D721Med (cell line): Measurements from ENCODE around the gene MYO5C.

Source experiments
- DNase-seq: peaks from one replicate; pipeline ENCODE4 v3.0.0; 2011; ENCODE audit warnings: low spot score; ENCODE audit not compliant: insufficient read length
- FAIRE-seq: peaks from 2 replicates; lab custom pipeline; 2011; peaks lifted over from hg19 to GRCh38; lab: Jason Lieb, UNC
- TF ChIP-seq, protein P1 (sequence below): IDR thresholded peaks from 2 replicates; pipeline ENCODE4 v1.5.1; 2012; ENCODE audit warnings: mild to moderate bottlenecking, control low read depth; ENCODE audit not compliant: insufficient read depth; ENCODE audit errors: missing control alignments

MYO5C gene

DNA sequence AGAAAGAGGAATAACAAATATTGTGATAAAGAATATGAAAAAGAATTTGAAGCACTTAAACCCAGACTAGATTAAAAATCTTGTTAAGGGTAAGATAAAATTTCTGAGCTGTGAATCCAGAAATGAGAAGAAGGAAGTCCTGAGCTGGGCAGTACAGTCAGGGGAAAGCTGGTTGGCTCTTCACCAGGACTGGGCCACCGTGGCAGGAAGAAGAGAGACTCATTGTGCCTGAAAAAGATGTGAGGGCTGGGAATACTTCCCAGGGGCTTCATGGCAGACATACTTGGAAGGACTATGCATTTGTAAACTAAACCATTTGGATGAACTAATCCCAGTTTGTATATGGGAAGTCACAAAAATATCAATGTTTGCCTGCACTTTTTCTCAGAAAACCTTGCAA is 28.5 kb upstream of the MYO5C start:
- FAIRE-seq (no peak), DNase-seq (no peak)
- TF ChIP-seq, protein P1, sequence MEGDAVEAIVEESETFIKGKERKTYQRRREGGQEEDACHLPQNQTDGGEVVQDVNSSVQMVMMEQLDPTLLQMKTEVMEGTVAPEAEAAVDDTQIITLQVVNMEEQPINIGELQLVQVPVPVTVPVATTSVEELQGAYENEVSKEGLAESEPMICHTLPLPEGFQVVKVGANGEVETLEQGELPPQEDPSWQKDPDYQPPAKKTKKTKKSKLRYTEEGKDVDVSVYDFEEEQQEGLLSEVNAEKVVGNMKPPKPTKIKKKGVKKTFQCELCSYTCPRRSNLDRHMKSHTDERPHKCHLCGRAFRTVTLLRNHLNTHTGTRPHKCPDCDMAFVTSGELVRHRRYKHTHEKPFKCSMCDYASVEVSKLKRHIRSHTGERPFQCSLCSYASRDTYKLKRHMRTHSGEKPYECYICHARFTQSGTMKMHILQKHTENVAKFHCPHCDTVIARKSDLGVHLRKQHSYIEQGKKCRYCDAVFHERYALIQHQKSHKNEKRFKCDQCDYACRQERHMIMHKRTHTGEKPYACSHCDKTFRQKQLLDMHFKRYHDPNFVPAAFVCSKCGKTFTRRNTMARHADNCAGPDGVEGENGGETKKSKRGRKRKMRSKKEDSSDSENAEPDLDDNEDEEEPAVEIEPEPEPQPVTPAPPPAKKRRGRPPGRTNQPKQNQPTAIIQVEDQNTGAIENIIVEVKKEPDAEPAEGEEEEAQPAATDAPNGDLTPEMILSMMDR = no peak

DNA sequence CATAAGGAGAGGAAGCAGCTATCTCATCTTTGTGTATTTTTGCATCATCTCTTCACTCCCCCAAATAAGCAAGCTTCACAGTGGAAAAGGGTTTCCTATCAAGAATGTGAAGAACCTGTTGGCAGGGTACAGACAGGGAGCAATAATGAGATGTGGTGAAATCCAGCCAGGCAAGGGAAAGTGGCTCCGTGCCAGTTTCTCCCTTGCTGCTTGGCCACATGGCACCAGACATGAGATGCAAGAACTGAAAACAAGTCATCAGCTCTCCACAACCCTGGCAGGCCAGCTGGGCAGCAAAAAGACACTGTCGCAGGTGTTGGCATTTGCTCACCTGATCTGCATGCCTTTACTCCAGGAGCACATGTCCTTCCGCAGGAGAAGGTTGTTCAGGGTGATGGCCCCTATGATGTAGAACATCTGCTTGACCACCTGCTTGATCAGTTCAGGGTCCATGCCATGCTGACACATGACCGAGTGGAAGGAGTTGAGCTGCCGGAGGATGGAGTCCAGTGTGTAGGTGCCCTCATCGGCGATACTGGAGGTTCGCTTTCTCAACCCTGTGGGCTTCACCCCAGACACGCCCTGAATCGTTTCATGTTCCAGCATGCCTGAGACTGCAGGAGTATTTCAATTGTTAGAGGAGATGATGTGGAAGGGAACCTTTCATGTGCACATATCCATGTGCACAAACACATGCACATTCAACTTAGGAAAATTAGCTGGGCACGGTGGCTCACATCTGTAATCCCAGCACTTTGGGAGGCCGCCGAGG is 23.3 kb upstream of the MYO5C start:
- FAIRE-seq = no peak
- no peak for DNase-seq

DNA sequence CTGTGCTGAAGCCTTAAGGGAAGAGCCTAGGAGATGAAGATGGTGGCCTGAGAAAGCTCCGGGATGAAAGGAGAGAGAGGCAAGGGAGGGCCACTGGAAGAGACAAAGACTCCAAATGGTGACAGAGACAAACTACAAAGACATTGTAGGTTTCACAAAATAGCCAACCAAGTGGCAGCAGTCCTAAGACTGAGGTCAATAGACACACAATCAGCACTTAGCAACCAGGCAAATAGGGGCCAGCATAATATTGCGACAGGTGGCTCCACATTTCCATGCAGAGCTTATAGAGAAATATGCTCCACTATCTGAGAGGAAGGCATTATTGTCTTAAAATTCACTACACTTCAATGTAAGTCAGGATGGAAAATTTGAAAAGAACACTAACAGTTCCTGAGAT is 22.1 kb upstream of the MYO5C start:
- FAIRE-seq (no peak), DNase-seq (no peak)
- TF ChIP-seq, protein P1 = no peak

More for the DNA sequence above, 23.3 kb upstream of the MYO5C start:
- TF ChIP-seq, protein P1 = no peak

DNA sequence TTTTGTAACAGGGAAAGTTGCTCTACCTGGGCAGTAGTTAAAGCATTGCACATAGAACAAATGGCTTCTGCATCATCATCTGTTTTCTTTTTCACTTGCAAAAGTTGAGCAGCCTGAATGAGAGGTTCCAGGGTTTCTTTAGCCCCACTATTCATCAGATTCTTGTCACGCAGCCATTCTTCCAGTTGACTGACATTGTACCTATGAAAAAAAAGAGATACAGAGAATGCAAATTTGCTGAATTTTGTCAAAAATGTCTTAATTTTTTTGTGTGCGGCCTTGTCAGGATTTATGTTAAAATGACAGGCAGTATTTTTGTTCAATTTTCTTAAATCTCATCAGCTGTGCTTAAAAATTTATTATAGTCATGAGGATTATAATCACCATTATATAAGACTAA is 21.4 kb upstream of the MYO5C start:
- no peak for FAIRE-seq
- no peak for DNase-seq
- TF ChIP-seq, protein P1 = no peak

DNA sequence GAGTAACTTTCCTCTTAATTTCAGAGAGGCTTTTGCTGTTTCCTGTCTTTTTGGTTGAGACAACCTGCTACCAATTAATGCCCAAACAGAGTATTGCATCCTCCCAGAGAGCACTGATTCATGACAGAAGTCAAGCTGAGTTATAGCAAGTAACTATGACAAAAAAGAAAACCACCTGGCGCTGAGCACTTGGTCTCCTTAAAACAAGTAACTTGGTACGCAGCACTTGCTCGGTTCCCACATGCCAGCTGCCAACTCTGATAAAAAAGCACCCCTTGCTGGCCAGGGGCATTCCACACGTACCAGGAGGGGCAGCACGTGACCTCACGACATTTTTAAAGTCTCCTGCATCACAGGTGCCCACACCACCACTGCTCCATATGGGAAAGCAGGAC is 13.5 kb upstream of the MYO5C start:
- DNase-seq (no peak), FAIRE-seq (no peak)
- TF ChIP-seq, protein P1 = no peak

DNA sequence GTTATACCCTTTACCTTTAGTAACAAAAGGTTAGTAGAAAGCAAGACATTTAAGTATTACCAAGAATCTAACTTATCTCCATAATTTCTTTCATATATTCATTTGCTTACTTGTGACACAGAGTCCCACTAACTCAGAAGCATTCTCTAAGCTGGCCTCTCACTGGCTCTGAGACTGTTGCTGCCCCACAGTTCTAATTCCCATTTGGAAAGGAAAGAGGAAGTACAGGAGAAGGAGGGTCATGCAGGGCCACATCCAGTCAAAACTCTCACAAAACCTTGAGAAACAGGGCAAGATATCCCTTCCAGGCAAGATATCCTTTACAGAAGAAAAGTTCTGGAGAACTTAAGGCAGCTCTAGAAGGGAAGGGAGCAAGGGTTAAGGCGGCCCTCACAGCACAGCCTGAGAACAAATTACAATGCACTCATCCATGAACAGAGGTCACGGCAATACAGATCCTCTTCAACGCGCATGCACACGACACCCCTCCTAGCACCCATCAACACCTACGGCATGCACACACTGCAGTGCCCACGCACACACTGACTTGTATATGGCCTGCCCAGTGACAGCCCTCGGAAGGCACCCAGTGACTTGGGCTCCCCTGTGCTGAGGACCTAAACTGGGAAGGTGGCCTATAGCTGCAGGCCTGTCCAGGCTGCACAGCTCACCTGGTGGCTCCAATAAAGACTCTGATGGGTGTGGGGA is 13.0 kb upstream of the MYO5C start:
- FAIRE-seq = no peak
- TF ChIP-seq, protein P1 = no peak
- no peak for DNase-seq

DNA sequence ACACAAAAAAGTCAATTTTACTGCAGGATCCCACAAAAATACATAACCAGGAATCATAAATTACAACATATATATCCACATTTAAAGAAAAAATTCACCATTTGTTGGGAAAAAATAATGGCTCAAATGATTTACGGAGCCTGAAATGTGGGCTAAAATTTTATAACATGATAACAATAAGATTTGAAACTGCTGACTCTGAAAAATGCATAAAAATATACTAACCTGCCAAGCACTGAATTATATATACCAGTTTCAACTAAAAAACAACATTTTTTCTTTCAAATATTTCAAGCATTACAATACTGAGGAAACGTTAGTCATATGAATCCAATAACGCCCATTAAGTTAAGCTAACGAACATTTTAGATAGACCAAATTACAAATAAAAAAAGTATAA is 12.2 kb upstream of the MYO5C start:
- FAIRE-seq (no peak), DNase-seq (no peak)
- TF ChIP-seq, protein P1 = no peak
